GM19023 (cell line): Measurements from ENCODE around the gene C1QL3.

Experiments used
- ATAC-seq: cut with Tn5 transposase; IDR thresholded peaks from one replicate; pipeline ENCODE4 v1.9.1; 2021; ENCODE audit warnings: mild to moderate bottlenecking, moderate library complexity; ENCODE audit not compliant: unreplicated experiment

C1QL3 gene

GRCh38 chr10:16521311-16522016 lies at the start of gene C1QL3:
C1QL3 (minus strand) TSS chr10:16521879; CDS start chr10:16521065, 814 bp downstream.
- ATAC-seq = peak; percentile 31

- ATAC-seq = peak; percentile 88
Observed at GRCh38 chr10:16570731-16571130, 49.1 kb upstream of the C1QL3 start.

DNA sequence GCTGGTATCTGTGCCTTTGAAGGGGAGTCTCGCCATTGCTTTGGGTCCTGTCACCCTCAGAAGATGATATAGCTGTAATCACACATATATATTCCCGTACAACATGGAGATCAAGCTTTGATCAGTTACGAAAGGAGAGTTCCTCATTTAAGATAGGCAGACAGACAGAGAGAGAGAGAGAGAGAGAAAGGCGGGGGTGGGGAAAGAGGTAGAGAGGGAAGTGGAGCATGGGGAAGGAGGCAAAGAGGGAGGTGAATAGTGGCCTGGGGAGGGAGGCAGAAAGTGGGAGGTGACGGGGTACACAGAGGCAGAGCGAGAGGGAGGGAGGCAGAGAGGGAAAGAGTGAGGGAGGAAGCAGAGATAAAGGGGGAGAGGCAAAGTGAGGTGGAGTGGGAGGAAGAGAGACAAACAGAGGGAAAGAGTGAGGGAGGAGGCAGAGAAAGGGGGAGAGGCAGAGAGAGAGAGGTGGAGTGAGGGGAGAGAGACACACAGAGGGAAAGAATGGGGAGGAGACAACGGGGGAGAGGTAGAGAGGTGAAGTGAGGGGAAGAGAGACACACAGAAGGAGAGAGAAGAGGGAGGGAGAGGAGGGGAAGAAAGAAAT lies 44.6 kb upstream of the C1QL3 start:
- ATAC-seq = no peak

DNA sequence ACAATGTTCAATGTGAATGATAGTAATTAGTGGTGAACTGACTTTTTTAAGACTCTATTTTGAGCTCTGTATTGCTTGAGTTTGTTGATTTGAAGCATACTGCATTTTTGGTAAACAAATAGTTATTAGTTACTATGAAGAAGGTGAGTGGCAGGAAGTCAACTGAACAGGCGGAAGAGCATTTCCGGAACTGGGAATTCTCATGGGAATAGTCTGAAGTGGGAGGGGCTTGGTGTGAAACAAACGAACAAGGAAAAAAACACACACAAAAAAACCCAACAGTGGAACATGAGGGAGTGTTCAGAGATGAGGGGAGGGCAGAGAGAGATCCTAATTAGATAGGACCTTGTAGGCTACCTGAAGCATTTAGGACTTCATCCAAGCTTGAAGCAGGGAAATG lies 43.9 kb upstream of the C1QL3 start:
- no peak for ATAC-seq

GRCh38 chr10:16562891-16563290 lies 41.2 kb upstream of the C1QL3 start:
- ATAC-seq = no peak

GRCh38 chr10:16559236-16559773 lies 37.6 kb upstream of the C1QL3 start:
- no peak for ATAC-seq

DNA sequence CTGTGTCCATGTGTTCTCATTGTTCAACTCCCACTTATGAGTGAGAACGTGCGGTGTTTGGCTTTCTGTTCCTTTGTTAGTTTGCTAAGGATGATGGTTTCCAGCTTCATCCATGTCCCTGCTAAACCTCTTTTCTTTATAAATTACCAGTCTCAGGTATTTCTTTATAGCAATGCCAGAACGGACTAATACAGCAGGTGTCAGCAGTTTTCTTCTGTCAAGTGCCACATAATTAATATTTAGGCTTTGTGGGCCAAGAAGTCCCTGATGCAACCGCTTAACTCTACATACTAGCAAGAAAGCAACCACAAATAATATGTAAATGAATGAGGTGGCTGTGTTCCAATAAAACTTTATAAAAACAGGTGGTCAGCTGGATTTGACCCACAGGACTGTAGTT lies 26.3 kb upstream of the C1QL3 start:
- no peak for ATAC-seq

GRCh38 chr10:16545116-16545736 lies 23.5 kb upstream of the C1QL3 start:
- no peak for ATAC-seq

- no peak for ATAC-seq
Observed at GRCh38 chr10:16544591-16544990, 22.9 kb upstream of the C1QL3 start.

DNA sequence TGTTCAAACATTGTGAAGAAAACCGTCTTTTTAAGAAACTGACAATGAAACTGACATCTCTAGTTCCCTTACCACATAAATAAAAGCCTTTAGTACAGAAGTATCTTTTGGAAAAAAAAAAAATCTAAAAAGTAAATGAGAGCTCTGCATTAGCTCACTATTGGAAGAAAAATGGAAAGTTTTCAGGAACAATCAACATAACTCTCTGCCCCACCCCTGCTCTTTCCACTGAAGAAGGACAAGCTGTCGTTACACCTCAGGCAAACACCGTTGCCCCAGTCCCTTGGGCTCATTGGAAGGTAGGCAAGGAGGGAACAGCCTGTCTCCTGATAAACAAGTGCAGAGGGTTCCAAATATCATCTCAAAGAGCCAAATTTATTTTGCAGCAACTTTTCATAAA lies 22.4 kb upstream of the C1QL3 start:
- ATAC-seq = no peak

DNA sequence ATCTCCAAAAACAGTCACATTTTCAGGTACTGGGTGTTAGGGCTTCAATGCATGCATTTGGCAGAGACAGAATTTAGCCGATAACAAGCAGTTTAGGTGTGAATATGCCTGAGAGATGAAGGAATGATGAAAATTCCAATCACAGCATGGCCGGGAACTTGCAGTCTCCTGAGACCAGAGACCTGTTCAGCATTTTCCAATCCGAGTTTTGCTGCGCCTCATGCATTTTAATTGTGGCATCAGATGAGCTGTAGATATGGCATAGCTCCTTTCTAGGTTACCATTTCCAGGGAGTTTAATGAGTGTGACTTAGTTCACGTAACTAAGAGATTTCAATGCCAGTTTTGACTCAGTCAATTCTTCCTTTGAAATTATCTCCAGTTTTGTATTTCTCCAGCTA lies 14.5 kb upstream of the C1QL3 start:
- ATAC-seq = no peak

DNA sequence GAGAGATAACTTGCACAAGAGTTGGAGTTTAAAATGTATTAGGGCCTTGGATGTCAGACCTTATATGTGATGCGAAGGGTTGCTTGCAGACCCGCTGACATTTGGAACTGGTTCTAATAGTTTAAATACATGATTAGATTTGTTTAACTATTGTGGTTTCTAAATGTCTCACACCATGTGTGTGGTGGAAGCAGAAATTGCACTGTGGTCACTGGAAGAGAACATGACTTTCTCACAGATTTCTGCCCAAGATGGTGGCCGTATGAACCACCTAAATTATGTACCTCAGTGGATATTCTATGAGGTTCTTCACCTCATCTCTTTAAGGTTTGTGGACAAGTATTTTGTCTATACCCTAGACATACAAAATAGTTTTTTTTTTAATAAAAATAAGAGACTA lies 8.2 kb upstream of the C1QL3 start:
- ATAC-seq = no peak

- ATAC-seq = no peak
Observed at GRCh38 chr10:16527452-16527851, 5.8 kb upstream of the C1QL3 start.

DNA sequence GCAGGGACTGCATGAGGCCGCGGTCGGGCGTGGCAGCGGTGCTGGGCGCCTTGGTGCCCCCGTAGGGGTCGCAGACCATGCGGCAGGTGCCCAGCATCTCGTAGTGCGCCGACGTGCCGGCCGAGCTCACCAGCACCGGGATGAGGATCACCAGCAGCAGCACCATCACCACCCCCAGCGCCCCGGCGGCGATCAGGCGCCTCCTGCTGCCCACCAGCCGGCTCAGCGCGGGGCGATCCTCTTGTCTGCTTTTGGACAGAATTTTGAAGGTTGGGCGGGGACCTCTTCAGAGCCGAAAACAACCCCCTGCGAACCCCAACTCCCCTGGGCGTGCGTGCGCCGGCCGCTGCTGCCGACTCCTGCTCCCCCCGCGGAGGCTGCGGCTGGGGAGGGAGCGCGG lies 779 bp downstream of the C1QL3 start:
- ATAC-seq = peak; percentile 46

GRCh38 chr10:16519908-16520861 lies 1.5 kb downstream of the C1QL3 start:
- ATAC-seq = peak; percentile 20

GRCh38 chr10:16519250-16519907 lies 2.3 kb downstream of the C1QL3 start:
- no peak for ATAC-seq

GRCh38 chr10:16518822-16519221 lies 2.9 kb downstream of the C1QL3 start:
- no peak for ATAC-seq

DNA sequence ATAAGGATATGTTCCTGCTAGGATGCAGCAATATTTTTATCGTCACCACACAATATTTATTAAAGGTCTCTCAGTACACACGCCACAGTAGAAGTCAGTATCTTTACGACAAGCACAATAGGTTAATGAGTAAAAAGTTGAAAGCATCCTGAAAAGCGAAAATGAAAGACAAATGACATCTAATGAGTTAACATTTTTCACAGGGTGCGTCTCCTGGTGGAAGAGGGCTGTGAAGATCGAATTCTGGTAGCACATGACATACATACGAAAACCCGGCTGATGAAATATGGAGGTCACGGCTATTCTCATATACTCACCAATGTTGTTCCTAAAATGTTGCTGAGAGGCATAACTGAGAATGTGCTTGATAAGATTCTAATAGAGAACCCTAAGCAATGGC lies 10.8 kb downstream of the C1QL3 start:
- ATAC-seq = no peak

DNA sequence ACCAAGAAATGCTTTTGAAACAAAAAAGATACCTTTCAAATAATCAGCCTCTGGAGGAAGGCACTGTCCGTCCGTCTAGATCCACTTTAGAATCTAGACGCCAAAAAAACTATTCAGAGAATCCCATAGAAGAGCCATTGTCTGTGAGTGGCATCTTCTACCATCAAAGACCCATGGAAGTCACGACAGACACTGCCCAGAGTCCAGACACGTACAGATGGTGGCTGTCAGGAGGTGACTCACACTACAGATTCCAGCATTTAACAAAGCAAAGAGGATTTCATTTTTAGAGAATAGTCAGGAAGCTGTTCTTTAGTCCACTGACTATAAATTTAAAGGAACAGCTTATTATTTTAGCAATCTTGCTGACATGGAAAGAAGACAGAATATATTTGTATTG lies 11.7 kb downstream of the C1QL3 start:
- no peak for ATAC-seq

DNA sequence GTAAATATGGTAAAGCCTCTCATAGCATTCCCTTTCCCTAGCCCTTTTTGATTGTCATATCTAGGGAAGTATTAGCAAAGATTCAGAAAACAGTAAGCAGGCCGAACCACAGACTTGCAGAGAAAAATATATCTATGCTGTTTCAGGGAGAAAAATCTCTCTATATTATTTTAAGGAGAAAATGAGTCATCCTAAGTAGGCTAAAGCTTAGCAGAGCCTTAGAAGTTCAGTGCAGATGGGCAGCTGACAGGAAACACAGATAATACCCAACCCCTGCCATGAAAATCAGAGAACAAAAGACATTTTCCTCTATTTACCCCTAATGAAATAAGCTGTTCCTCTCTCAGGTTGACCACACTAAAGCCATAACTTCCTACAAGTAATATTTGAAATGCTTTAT lies 16.5 kb downstream of the C1QL3 start:
- no peak for ATAC-seq
